AG09319 (cell line): ENCODE measurements around the gene TNNT3.

Experiments
- DNase-seq: peaks from one replicate; pipeline ENCODE4 v3.0.0-alpha.2; 2010; ENCODE audit warnings: low read depth; ENCODE audit errors: extremely low read depth
- CTCF ChIP-seq: IDR thresholded peaks from 2 replicates; pipeline ENCODE4 v1.5.1; 2011; ENCODE audit warnings: low read depth, mild to moderate bottlenecking, inconsistent platforms, low read length, moderate library complexity

The TNNT3 gene

GRCh38 chr11:1943977-1944376 lies 24.5 kb downstream of the TNNT3 start:
- no peak for DNase-seq
- TF ChIP-seq CTCF, result no peak

- no peak for TF ChIP-seq CTCF
Measured at GRCh38 chr11:1946812-1947484, 27.4 kb downstream of the TNNT3 start, which contains the start of gene MRPL23. Gene MRPL23, plus strand, starts transcription at chr11:1947332. Its CDS starts 31 bp downstream, at chr11:1947363.

GRCh38 chr11:1947592-1948237 lies 28.2 kb downstream of the TNNT3 start:
- no peak for TF ChIP-seq CTCF
- DNase-seq, result no peak

More at GRCh38 chr11:1946812-1947484, 27.4 kb downstream of the TNNT3 start, which contains the start of gene MRPL23:
- no peak for DNase-seq

- no peak for TF ChIP-seq CTCF
- no peak for DNase-seq
Measured at GRCh38 chr11:1948389-1948788, 28.9 kb downstream of the TNNT3 start.

- TF ChIP-seq CTCF, result no peak
- no peak for DNase-seq
Measured at GRCh38 chr11:1949302-1949701, 29.8 kb downstream of the TNNT3 start.

GRCh38 chr11:1949922-1950321 lies 30.4 kb downstream of the TNNT3 start:
- TF ChIP-seq CTCF, result no peak
- DNase-seq, result no peak

DNA sequence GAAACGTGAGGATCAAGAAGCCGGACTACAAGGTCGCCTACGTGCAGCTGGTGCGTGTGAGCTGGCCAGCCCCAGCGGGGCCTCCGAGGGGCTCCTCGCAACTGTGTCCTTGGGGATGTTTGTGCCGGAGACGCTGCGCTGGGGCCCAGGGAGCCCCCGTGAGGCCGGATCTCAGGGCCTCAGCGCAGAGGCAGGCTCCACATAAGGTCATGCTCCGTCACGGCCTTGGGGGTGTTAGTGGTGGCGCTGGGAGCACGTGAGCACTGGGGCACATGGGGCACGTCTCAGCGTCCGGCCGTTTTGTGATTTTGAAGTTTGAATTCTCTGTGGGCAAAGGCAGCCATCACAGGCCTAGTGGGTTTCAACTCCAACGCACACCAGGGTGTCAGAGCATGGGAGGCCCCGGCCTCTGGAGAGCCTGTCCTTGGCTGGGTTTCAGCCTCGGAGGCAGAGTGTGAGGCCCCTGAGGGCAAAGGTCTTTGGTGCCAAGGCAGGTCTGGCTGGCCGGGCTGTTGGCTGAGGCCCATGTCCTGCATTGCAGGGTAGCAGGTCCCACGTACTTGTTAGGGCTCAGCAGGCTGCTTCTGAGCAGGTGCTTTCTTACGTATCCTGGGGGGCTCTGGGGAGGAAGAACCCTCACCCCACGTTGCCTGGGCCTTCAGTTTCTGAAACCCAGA lies 33.4 kb downstream of the TNNT3 start:
- no peak for TF ChIP-seq CTCF
- DNase-seq, result no peak
